H9 (cell line): ENCODE measurements around the gene CDR2. TPM values are rescaled to one million over a fixed set of nuclear protein-coding genes. Genes with fewer than 3 reads are reported as not detected.
"Not testable (repeated sequence)": the region's sequence is repeated elsewhere in the genome, so short reads cannot be mapped to it uniquely, and the experiment has no call there.

Experiments
- DNase-seq: peaks from one replicate; pipeline ENCODE4 v3.0.0-alpha.2; 2017
- H2AFZ ChIP-seq: one replicate; pipeline ENCODE4 v1.6.1; 2013; ENCODE audit warnings: mild to moderate bottlenecking, low read length, control low read depth, moderate library complexity
- H2AK5ac ChIP-seq: 2 replicates; pipeline ENCODE4 v1.6.1; 2013; ENCODE audit warnings: low read length, control low read depth, mixed read lengths; ENCODE audit not compliant: insufficient read length
- H2BK120ac ChIP-seq: one replicate; pipeline ENCODE4 v1.6.1; 2013; ENCODE audit warnings: low read depth, mild to moderate bottlenecking, low read length, control low read depth, inconsistent platforms; ENCODE audit not compliant: poor library complexity, severe bottlenecking
- H2BK12ac ChIP-seq: 2 replicates; pipeline ENCODE4 v1.6.1; 2013; ENCODE audit warnings: low read length, control low read depth, mixed read lengths, low read depth; ENCODE audit not compliant: insufficient read length
- H2BK15ac ChIP-seq: 2 replicates; pipeline ENCODE4 v1.6.1; 2013; ENCODE audit warnings: low read depth, low read length, control low read depth
- H2BK20ac ChIP-seq: one replicate; pipeline ENCODE4 v1.6.1; 2013; ENCODE audit warnings: low read depth, mild to moderate bottlenecking, low read length, control low read depth, inconsistent platforms; ENCODE audit not compliant: poor library complexity, severe bottlenecking
- H2BK5ac ChIP-seq: 2 replicates; pipeline ENCODE4 v1.6.1; 2013; ENCODE audit warnings: low read length, control low read depth, mixed read lengths; ENCODE audit not compliant: insufficient read length
- H3K14ac ChIP-seq: 2 replicates; pipeline ENCODE4 v1.6.1; 2013; ENCODE audit warnings: low read length, control low read depth; ENCODE audit not compliant: insufficient read depth
- H3K18ac ChIP-seq: 2 replicates; pipeline ENCODE4 v1.6.1; 2013; ENCODE audit warnings: low read depth, mild to moderate bottlenecking, mixed read lengths, low read length, control low read depth; ENCODE audit not compliant: insufficient read length
- H3K23ac ChIP-seq: 2 replicates; pipeline ENCODE4 v1.6.1; 2013; ENCODE audit warnings: low read length, control low read depth, mixed read lengths, low read depth; ENCODE audit not compliant: insufficient read length
- H3K23me2 ChIP-seq: 2 replicates; pipeline ENCODE4 v1.6.1; 2013; ENCODE audit warnings: low read depth, mild to moderate bottlenecking, mixed read lengths, low read length, control low read depth; ENCODE audit not compliant: insufficient read length, poor library complexity, severe bottlenecking
- H3K27ac ChIP-seq: 2 replicates; pipeline ENCODE4 v1.5.1; 2013; ENCODE audit warnings: low read length, control low read depth, mixed read lengths, low read depth; ENCODE audit not compliant: insufficient read length
- H3K27me3 ChIP-seq: 2 replicates; pipeline ENCODE4 v1.6.1; 2013; ENCODE audit warnings: low read length, control low read depth, inconsistent platforms; ENCODE audit not compliant: insufficient read depth
- H3K4ac ChIP-seq: 2 replicates; pipeline ENCODE4 v1.6.1; 2013; ENCODE audit warnings: low read depth, mild to moderate bottlenecking, control low read depth, inconsistent platforms, low read length, moderate library complexity
- H3K4me1 ChIP-seq: 2 replicates; pipeline ENCODE4 v1.6.1; 2013; ENCODE audit warnings: low read length, control low read depth, inconsistent platforms; ENCODE audit not compliant: insufficient read depth
- H3K4me2 ChIP-seq: 2 replicates; pipeline ENCODE4 v1.6.1; 2013; ENCODE audit warnings: low read length, control low read depth, mixed read lengths; ENCODE audit not compliant: insufficient read length, insufficient read depth
- H3K56ac ChIP-seq: 2 replicates; pipeline ENCODE4 v1.6.1; 2013; ENCODE audit warnings: low read depth, mild to moderate bottlenecking, mixed read lengths, low read length, control low read depth; ENCODE audit not compliant: insufficient read length
- H3K79me1 ChIP-seq: 2 replicates; pipeline ENCODE4 v1.6.1; 2013; ENCODE audit warnings: low read depth, mild to moderate bottlenecking, moderate library complexity, low read length, control low read depth, inconsistent platforms; ENCODE audit not compliant: insufficient read depth, poor library complexity, severe bottlenecking
- H3K79me2 ChIP-seq: 2 replicates; pipeline ENCODE4 v1.6.1; 2013; ENCODE audit warnings: low read length, control low read depth, inconsistent platforms; ENCODE audit not compliant: insufficient read depth
- H3K9ac ChIP-seq: 2 replicates; pipeline ENCODE4 v1.6.1; 2013; ENCODE audit warnings: low read length, control low read depth, mixed read lengths; ENCODE audit not compliant: insufficient read length; ENCODE audit errors: extremely low read depth
- H3K9me3 ChIP-seq: one replicate; pipeline ENCODE4 v1.6.1; 2013; ENCODE audit warnings: low read depth, low read length, inconsistent platforms; ENCODE audit not compliant: control insufficient read depth
- H3T11ph ChIP-seq: one replicate; pipeline ENCODE4 v1.6.1; 2013; ENCODE audit warnings: mild to moderate bottlenecking, low read length, control low read depth, inconsistent platforms
- H4K20me1 ChIP-seq: one replicate; pipeline ENCODE4 v1.6.1; 2013; ENCODE audit not compliant: control insufficient read depth, insufficient read length, insufficient read depth
- H4K5ac ChIP-seq: 2 replicates; pipeline ENCODE4 v1.6.1; 2013; ENCODE audit warnings: low read depth, mild to moderate bottlenecking, mixed read lengths, low read length, control low read depth; ENCODE audit not compliant: insufficient read length
- H4K8ac ChIP-seq: replicated peaks from 2 replicates; pipeline ENCODE4 v1.6.1; 2013; ENCODE audit warnings: low read length, control low read depth, mixed read lengths, low read depth; ENCODE audit not compliant: insufficient read length
- H4K91ac ChIP-seq: 2 replicates; pipeline ENCODE4 v1.6.1; 2013; ENCODE audit warnings: low read depth, mild to moderate bottlenecking, moderate library complexity, mixed read lengths, low read length, control low read depth; ENCODE audit not compliant: insufficient read length
- H3K27ac Mint-ChIP-seq, 3 experiments: 2 replicates in 2 of 3; 3 replicates in 1 of 3; pipeline ENCODE4 v1.8.0; 2020 to 2021; ENCODE audit warnings: mixed read lengths in 3 of 3, mild to moderate bottlenecking in 1 of 3, moderate library complexity in 1 of 3
- H3K27me3 Mint-ChIP-seq: 2 replicates; pipeline ENCODE4 v1.8.0; 2021; ENCODE audit warnings: low read depth, mild to moderate bottlenecking, moderate library complexity, mixed read lengths
- H3K36me3 Mint-ChIP-seq, 3 experiments: 2 replicates in 2 of 3; 3 replicates in 1 of 3; pipeline ENCODE4 v1.8.0; 2020 to 2021; ENCODE audit warnings: low read depth in 3 of 3, mixed read lengths in 3 of 3; ENCODE audit not compliant: insufficient read depth in 1 of 3
- H3K4me1 Mint-ChIP-seq, 2 experiments: 2 replicates each; pipeline ENCODE4 v1.8.0; 2020; ENCODE audit warnings: mixed read lengths in 2 of 2
- H3K4me3 Mint-ChIP-seq, 2 experiments: 2 replicates in 1 of 2; 3 replicates in 1 of 2; pipeline ENCODE4 v1.8.0; 2020 to 2021; ENCODE audit warnings: mild to moderate bottlenecking in 2 of 2, mixed read lengths in 2 of 2, moderate library complexity in 1 of 2
- H3K9me3 Mint-ChIP-seq, 2 experiments: 2 replicates in 1 of 2; 3 replicates in 1 of 2; pipeline ENCODE4 v1.8.0; 2020; ENCODE audit warnings: mild to moderate bottlenecking in 2 of 2, mixed read lengths in 2 of 2, moderate library complexity in 1 of 2
- CTCF ChIP-seq: fragments of 200-600 bp; sonication (generic); conservative IDR thresholded peaks from 3 replicates; pipeline ENCODE4 v1.8.0; 2021; ENCODE audit warnings: antibody characterized with exemption, mild to moderate bottlenecking
- WGBS: extraction: QIAGEN DNeasy Blood & Tissue Kit; methylation state at CpG from one replicate; pipeline ENCODE4 v1.1.7; 2013; ENCODE audit warnings: missing lambda C conversion rate, low lambda C conversion rate, mixed read lengths; ENCODE audit not compliant: insufficient read length; ENCODE audit errors: extremely low coverage; 5-methylcytosine and 5-hydroxymethylcytosine counted together
- total RNA-seq: library from RNA; stranded (reverse); gene quantifications from 2 replicates; pipeline ENCODE4 v1.2.1, GENCODE V29; 2021

The CDR2 gene
- total RNA-seq, 1 experiment from 2014 or later: 33.4 TPM

GRCh38 chr16:22302776-22303363 lies 71.5 kb downstream of the CDR2 start:
- Histone ChIP-seq H2BK5ac (no peak overlapping the region), H3K79me1 (peaks cover 3% of the 10 kb centered on the region), H3K27ac (no peak overlapping the region), H3T11ph (no peak overlapping the region), H3K79me2 (peaks cover 15% of the 10 kb centered on the region; the same call in 1 of the 2 replicates), H3K27me3 (no peaks in the 10 kb centered on the region), H2BK12ac (no peak overlapping the region), H4K20me1 (peaks cover 3% of the 10 kb centered on the region), H2BK20ac (no peak overlapping the region), H3K4me1 (no peaks in the 10 kb centered on the region), H3K18ac (no peak overlapping the region), H4K8ac (no peak overlapping the region), H2BK15ac (no peak overlapping the region), H3K56ac (no peak overlapping the region), H3K23me2 (peaks cover 4% of the 10 kb centered on the region), H3K14ac (no peak overlapping the region), H3K4ac (no peak overlapping the region), H3K9ac (no peak overlapping the region), H4K91ac (no peak overlapping the region), H3K23ac (no peak overlapping the region), H2AFZ (no peak overlapping the region), H3K9me3 (no peaks in the 10 kb centered on the region), H2AK5ac (no peak overlapping the region), H3K4me2 (no peak overlapping the region), H4K5ac (no peak overlapping the region), H2BK120ac (no peak overlapping the region)
- Mint-ChIP-seq H3K9me3 (no peaks in the 10 kb centered on the region; a peak in 1 of 5 replicates), H3K36me3 (peaks cover 31 to 69% (median 42%) of the 10 kb centered on the region in 3 experiments), H3K4me3 (no peak overlapping the region), H3K4me1 (peaks cover 11 to 17% of the 10 kb centered on the region in 2 experiments), H3K27me3 (no peaks in the 10 kb centered on the region; the same call in 1 of the 2 replicates), H3K27ac (peak overlapping the region in 1 of 3 experiments; percentile 29; a peak in 1 of 7 replicates)
- no CpG with 5 or more reads among the region's 12 CpGs for WGBS
- no peak for DNase-seq
- no peak for TF ChIP-seq CTCF

GRCh38 chr16:22301423-22301822 lies 73.0 kb downstream of the CDR2 start:
- peaks cover 13% of the 10 kb centered on the region; the same call in 1 of the 2 replicates for H3K79me2 ChIP-seq

More at GRCh38 chr16:22301423-22301822, 73.0 kb downstream of the CDR2 start:
- not testable (repeated sequence) for H2BK20ac ChIP-seq, H3K56ac ChIP-seq, H2AK5ac ChIP-seq, H3K27ac ChIP-seq, H3K23me2 ChIP-seq, H4K91ac ChIP-seq, H3K27me3 ChIP-seq, H3K18ac ChIP-seq, H2BK12ac ChIP-seq, DNase-seq, H2BK5ac ChIP-seq, H3K23ac ChIP-seq, H2AFZ ChIP-seq, H3K27me3 Mint-ChIP-seq, H2BK15ac ChIP-seq, H3K79me1 ChIP-seq, H3K9me3 ChIP-seq, H3K9ac ChIP-seq, H3K4me1 ChIP-seq, H4K5ac ChIP-seq, H3K9me3 Mint-ChIP-seq, H3K14ac ChIP-seq, H4K20me1 ChIP-seq, H3K4ac ChIP-seq, H3K27ac Mint-ChIP-seq, H4K8ac ChIP-seq, H3K4me3 Mint-ChIP-seq, H3T11ph ChIP-seq, H3K4me2 ChIP-seq, H2BK120ac ChIP-seq
- Mint-ChIP-seq H3K4me1 (peaks cover 11 to 17% of the 10 kb centered on the region in 2 experiments), H3K36me3 (peaks cover 26 to 56% (median 34%) of the 10 kb centered on the region in 3 experiments)
- WGBS: no CpG with 5 or more reads among the region's 7 CpGs
